Endothelial cell of umbilical vein (primary cell): Measurements from ENCODE around the gene B3GALT6. TPM values are rescaled to one million over a fixed set of nuclear protein-coding genes. Genes with fewer than 3 reads are reported as not detected.

Experiments used
- Bru-seq: library from RNA; stranded (reverse); fragments of 400-500 nt; gene quantifications from one replicate; lab custom pipeline; 2021; lab: Mats Ljungman, UMichigan
- BruChase-seq, 2 experiments: library from RNA; stranded (reverse); fragments of 400-500 nt; gene quantifications; one replicate each; lab custom pipeline; 2021; lab: Mats Ljungman, UMichigan
- BruUV-seq: library from RNA; stranded (reverse); fragments of 400-500 nt; replicated peaks from 2 replicates; lab custom pipeline; 2021; lab: Mats Ljungman, UMichigan
- CTCF ChIA-PET: fragments of 300-600, 350-600 bp; sonication (Branson Sonifier 250); formaldehyde crosslinking; loops from one replicate; lab custom pipeline; 2021; ENCODE audit warnings: antibody characterized with exemption, inconsistent platforms; lab: Charles Lee
- POLR2A ChIA-PET: fragments of 300-600, 350-600 bp; sonication (Branson Sonifier 250); formaldehyde crosslinking; loops from one replicate; lab custom pipeline; 2021; ENCODE audit warnings: antibody characterized with exemption, inconsistent platforms; lab: Charles Lee
- DNase-seq: peaks from one replicate; pipeline ENCODE4 v3.0.0-alpha.2; 2011; ENCODE audit warnings: low read depth, low spot score
- FAIRE-seq: peaks from 2 replicates; lab custom pipeline; 2011; peaks lifted over from hg19 to GRCh38; lab: Jason Lieb, UNC
- H2AFZ ChIP-seq: 2 replicates; pipeline ENCODE4 v1.6.0; 2012; ENCODE audit warnings: low read depth, low read length, control low read depth, inconsistent platforms
- H3K27ac ChIP-seq: 2 replicates; pipeline ENCODE4 v1.5.1; 2011; ENCODE audit warnings: low read depth, mild to moderate bottlenecking, control low read depth, low read length, moderate library complexity; ENCODE audit not compliant: insufficient read depth
- H3K27me3 ChIP-seq, 2 experiments: 2 replicates each; pipeline versions ENCODE4 v1.6.0 to v1.6.1; 2011; ENCODE audit warnings: low read length in 2 of 2, mixed read lengths in 1 of 2; ENCODE audit not compliant: control insufficient read depth in 2 of 2, insufficient read depth in 2 of 2
- H3K36me3 ChIP-seq, 2 experiments: 2 replicates in 1 of 2; 3 replicates in 1 of 2; pipeline ENCODE4 v1.5.1; 2011; ENCODE audit warnings: low read length in 2 of 2, mild to moderate bottlenecking in 1 of 2, moderate library complexity in 1 of 2; ENCODE audit not compliant: control insufficient read depth in 2 of 2, insufficient read depth in 2 of 2; ENCODE audit errors: extremely low read depth in 1 of 2
- H3K4me1 ChIP-seq: 3 replicates; pipeline ENCODE4 v1.5.1; 2011; ENCODE audit warnings: mild to moderate bottlenecking, low read length; ENCODE audit not compliant: control insufficient read depth, insufficient read depth; ENCODE audit errors: extremely low read depth
- H3K4me2 ChIP-seq: 2 replicates; pipeline ENCODE4 v1.6.1; 2011; ENCODE audit warnings: low read length, control low read depth, mixed read lengths; ENCODE audit not compliant: insufficient read depth
- H3K4me3 ChIP-seq, 3 experiments: fragments of 200-600 bp in 1 of 3; sonication (generic), shearing (Covaris generic) in 1 of 3; replicated peaks in 1 of 3; 2 replicates each; pipeline ENCODE4 v1.5.1; 2011 to 2016; ENCODE audit warnings: control low read depth in 3 of 3, low read length in 3 of 3, mild to moderate bottlenecking in 2 of 3, inconsistent platforms in 1 of 3, low read depth in 1 of 3, moderate library complexity in 1 of 3; ENCODE audit not compliant: insufficient read depth in 1 of 3
- H3K79me2 ChIP-seq: 2 replicates; pipeline ENCODE4 v1.6.0; 2012; ENCODE audit warnings: low read length, inconsistent platforms; ENCODE audit not compliant: control insufficient read depth, insufficient read depth
- H3K9ac ChIP-seq: replicated peaks from 2 replicates; pipeline ENCODE3; 2011; ENCODE audit warnings: low read length, control low read depth; ENCODE audit not compliant: insufficient read depth; ENCODE audit errors: extremely low read depth
- H3K9me1 ChIP-seq: replicated peaks from 3 replicates; pipeline ENCODE4 v1.6.0; 2011; ENCODE audit warnings: mild to moderate bottlenecking, low read length; ENCODE audit not compliant: control insufficient read depth, insufficient read depth; ENCODE audit errors: extremely low read depth
- H3K9me3 ChIP-seq: replicated peaks from 2 replicates; pipeline ENCODE4 v1.5.1; 2012; ENCODE audit warnings: low read length, inconsistent platforms; ENCODE audit not compliant: control insufficient read depth, insufficient read depth
- H4K20me1 ChIP-seq: replicated peaks from 2 replicates; pipeline ENCODE3; 2011; ENCODE audit warnings: mild to moderate bottlenecking, low read length; ENCODE audit not compliant: control insufficient read depth, insufficient read depth; ENCODE audit errors: extremely low read depth
- FOS ChIP-seq: IDR thresholded peaks from 2 replicates; pipeline ENCODE4 v1.6.1; 2011; ENCODE audit warnings: mild to moderate bottlenecking, low read length, moderate library complexity, borderline replicate concordance; ENCODE audit not compliant: insufficient read depth
- MAX ChIP-seq: IDR thresholded peaks from 2 replicates; pipeline ENCODE4 v1.6.1; 2011; ENCODE audit not compliant: insufficient read depth, insufficient read length
- MYC ChIP-seq: IDR thresholded peaks from one replicate; pipeline ENCODE4 v1.6.1; 2011; ENCODE audit warnings: mild to moderate bottlenecking, low read depth, low read length
- POLR2A ChIP-seq: IDR thresholded peaks from 2 replicates; pipeline ENCODE4 v1.6.1; 2012; ENCODE audit warnings: low read depth, mild to moderate bottlenecking, control low read depth, low read length
- dilution Hi-C: fragments of 300-500 bp; cut with MboI; formaldehyde crosslinking; loops from one replicate; pipeline ENCODE4 v1.15.0; 2019; ENCODE audit warnings: low sequenced_read_pairs; ENCODE audit not compliant: extremely low pct_ligation_motif_present
- intact Hi-C: fragments of 100-400 bp; cut with micrococcal nuclease; formaldehyde crosslinking; loops from one replicate; pipeline ENCODE4 v1.10.0; 2022
- long read RNA-seq: library from polyadenylated mRNA; stranded (forward); transcript quantifications from one replicate; pipeline ENCODE4 v2.0.0, GENCODE V29; 2021
- polyA minus RNA-seq, 3 experiments: library from RNA; depleted of rRNA, polyadenylated mRNA; stranded (reverse); fragments of >200 nt; gene quantifications; 1 replicate in 1 of 3; 2 replicates in 2 of 3; pipeline ENCODE4 v1.2.3, GENCODE V29; 2011
- polyA plus RNA-seq, 4 experiments: library from polyadenylated mRNA; depleted of rRNA in 3 of 4; stranded (reverse) in 3 of 4; unstranded in 1 of 4; fragments of >200 nt; gene quantifications; 2 replicates each; pipeline versions ENCODE4 v1.2.1 to v1.2.3, GENCODE V29; 2011 to 2012; ENCODE audit warnings: missing spikeins in 1 of 4
- total RNA-seq: library from RNA; stranded (reverse); gene quantifications from 2 replicates; pipeline ENCODE4 v1.2.3, GENCODE V29; 2021

Gene B3GALT6
- 24.4 and 24.6 TPM in 2 replicates for total RNA-seq
- polyA plus RNA-seq: 34.1 and 43.3 TPM in 2 replicates
- 15.6 and 21.3 TPM in 2 replicates for polyA plus RNA-seq (2011; cell fraction: cytosol; rRNA removed)
- 7.6 and 9.3 TPM in 2 replicates for polyA plus RNA-seq (2011; cell fraction: nucleus; rRNA removed)
- polyA plus RNA-seq (2012): 16.1 and 17.4 TPM in 2 replicates
- polyA minus RNA-seq: 10.3 and 11.5 TPM in 2 replicates
- 12.8 TPM for polyA minus RNA-seq (2011; cell fraction: cytosol; rRNA and poly(A)+ RNA removed)
- 5.2 and 8.3 TPM in 2 replicates for polyA minus RNA-seq (2011; cell fraction: nucleus; rRNA and poly(A)+ RNA removed)
- Bru-seq, nascent RNA: percentile 58 among the genes with signal in this experiment
- BruChase-seq, experiment 1, labeled RNA remaining after a 6-hour chase: percentile 73 among the genes with signal in this experiment
- BruChase-seq, experiment 2, labeled RNA remaining after a 2-hour chase: percentile 71 among the genes with signal in this experiment
- long read RNA-seq, transcript B3GALT6-202 (1 exons, 2,816 nt): minor isoform, 65 of 149 reads
- long read RNA-seq, transcript B3GALT6-201 (1 exons, 2,783 nt): major isoform, 84 of 149 reads
- long read RNA-seq, partial matches to known transcripts: 0 of 149 reads
- long read RNA-seq, other reads (novel, unspliced or antisense): 0 of 149 reads

GRCh38 chr1:1232208-1232795 is at the start of gene B3GALT6:
Gene B3GALT6, plus strand, starts transcription at chr1:1232237. Its CDS starts 42 bp downstream, at chr1:1232279.
- no peaks in the 10 kb centered on the region for H3K9me3 ChIP-seq
- H4K20me1 ChIP-seq: no peaks in the 10 kb centered on the region
- peak within 1 kb of the TSS; percentile 54 to 88 (median 80) for H3K4me3 ChIP-seq
- dilution Hi-C loops (no loop called here), intact Hi-C loops (loop anchor here (2.0 kb wide), 1 partner anchor 28 kb away; no protein-coding TSS in a partner anchor)
- no peaks in the 10 kb centered on the region for H3K9me1 ChIP-seq
- ChIA-PET CTCF (interaction anchor here (0.6 to 3.7 kb wide), 4 partner anchors 59 to 199 kb away, joined by 3 to 43 read pairs (median 6); no protein-coding TSS in a partner anchor), POLR2A (no interaction called here)
- H3K4me1 ChIP-seq: peaks cover 6% of the 10 kb centered on the region
- peaks cover 6% of the 10 kb centered on the region in 2 experiments for H3K36me3 ChIP-seq
- peaks cover 59% of the 10 kb centered on the region for H3K79me2 ChIP-seq
- peak within 1 kb of the TSS; percentile 39 for H3K27ac ChIP-seq
- no peaks in the 10 kb centered on the region for H3K27me3 ChIP-seq
- H3K4me2 ChIP-seq: peak within 1 kb of the TSS; percentile 87
- TF ChIP-seq POLR2A (peak; percentile 10), MYC (peak; percentile 65), FOS (no peak), MAX (peak; percentile 94)
- DNase-seq (no peak), FAIRE-seq (no peak)
- H2AFZ ChIP-seq: peak within 1 kb of the TSS; percentile 4
- BruUV-seq: no TSS peak
- peak within 1 kb of the TSS; percentile 69 for H3K9ac ChIP-seq
